PC-3 (cell line): ENCODE results near the gene HMCN1.
A peak's percentile ranks its signal among the peaks of the same experiment; 100 is the strongest.

Source experiments
- CTCF ChIP-seq: fragments of 300-600 bp; sonication (generic); conservative IDR thresholded peaks from 2 replicates; pipeline ENCODE4 v1.5.1; 2017; ENCODE audit warnings: antibody characterized with exemption, low read depth, mild to moderate bottlenecking, low read length
- EZH2phosphoT487 ChIP-seq: fragments of 300-600 bp; sonication (generic); IDR thresholded peaks from 2 replicates; pipeline ENCODE4 v1.6.1; 2018; ENCODE audit warnings: mild to moderate bottlenecking, antibody characterized with exemption, low read length, borderline replicate concordance

- TF ChIP-seq CTCF (peak; percentile 51), EZH2phosphoT487 (no peak)
Measured at GRCh38 chr1:185719021-185719420, 15.2 kb upstream of the HMCN1 start.
